GM12878 (cell line): ENCODE data around the gene TOR2A.

Experiments used
- ASH2L ChIP-seq: fragments of 300-600, 200-600 bp; sonication (generic); IDR thresholded peaks from 2 replicates; pipeline ENCODE4 v1.6.1; 2017; ENCODE audit warnings: low read depth, mild to moderate bottlenecking, borderline replicate concordance
- ESRRA ChIP-seq: IDR thresholded peaks from 2 replicates; pipeline ENCODE4 v1.6.1; 2012; ENCODE audit warnings: mild to moderate bottlenecking, low read length, improper control_type of control experiment
- EZH2 ChIP-seq: IDR thresholded peaks from 2 replicates; pipeline ENCODE4 v1.6.1; 2012; ENCODE audit warnings: low read depth, mild to moderate bottlenecking, control low read depth, inconsistent platforms, low read length, borderline replicate concordance; ENCODE audit not compliant: control insufficient read depth
- MYB ChIP-seq: fragments of 150-350 bp; IDR thresholded peaks from 2 replicates; pipeline ENCODE4 v1.6.1; 2014; ENCODE audit warnings: mild to moderate bottlenecking, low read depth, low read length, borderline replicate concordance
- NRF1 ChIP-seq: conservative IDR thresholded peaks from 2 replicates; pipeline ENCODE4 v1.6.1; 2011; ENCODE audit warnings: mild to moderate bottlenecking, low read depth, low read length, improper control_type of control experiment
- POLR2AphosphoS5 ChIP-seq: IDR thresholded peaks from 2 replicates; pipeline ENCODE4 v1.6.1; 2011; ENCODE audit warnings: mild to moderate bottlenecking, low read length, inconsistent platforms
- SMARCA5 ChIP-seq: fragments of 450-650 bp; IDR thresholded peaks from 2 replicates; pipeline ENCODE4 v1.6.1; 2017; ENCODE audit warnings: mild to moderate bottlenecking
- TAF1 ChIP-seq: IDR thresholded peaks from 2 replicates; pipeline ENCODE4 v1.6.1; 2011; ENCODE audit warnings: mild to moderate bottlenecking, low read depth, low read length, borderline replicate concordance
- TF ChIP-seq, protein P1 (sequence below), 3 experiments: IDR thresholded peaks in 2 of 3; conservative IDR thresholded peaks in 1 of 3; 2 replicates each; pipeline ENCODE4 v1.5.1; 2011; ENCODE audit warnings: low read depth in 3 of 3, low read length in 3 of 3, mild to moderate bottlenecking in 3 of 3, control low read depth in 2 of 3, moderate library complexity in 2 of 3, inconsistent platforms in 1 of 3, mixed read lengths in 1 of 3; ENCODE audit not compliant: control insufficient read depth in 2 of 3, insufficient read depth in 1 of 3; ENCODE audit errors: extremely low read depth in 1 of 3
- TF ChIP-seq, protein P2 (sequence below): fragments of 450-650 bp; IDR thresholded peaks from 2 replicates; pipeline ENCODE4 v1.6.1; 2017; ENCODE audit warnings: mild to moderate bottlenecking, low read depth, inconsistent platforms; ENCODE audit not compliant: poor library complexity, severe bottlenecking
- TF ChIP-seq, protein P3 (sequence below): IDR thresholded peaks from 2 replicates; pipeline ENCODE4 v1.6.1; 2012; ENCODE audit warnings: mild to moderate bottlenecking, low read depth, low read length

GRCh38 chr9:127714951-127715469 lies 20.1 kb downstream of the TOR2A start:
- no peak for TF ChIP-seq SMARCA5
- TF ChIP-seq NRF1: no peak
- TF ChIP-seq ASH2L: no peak
- TF ChIP-seq, protein P1, sequence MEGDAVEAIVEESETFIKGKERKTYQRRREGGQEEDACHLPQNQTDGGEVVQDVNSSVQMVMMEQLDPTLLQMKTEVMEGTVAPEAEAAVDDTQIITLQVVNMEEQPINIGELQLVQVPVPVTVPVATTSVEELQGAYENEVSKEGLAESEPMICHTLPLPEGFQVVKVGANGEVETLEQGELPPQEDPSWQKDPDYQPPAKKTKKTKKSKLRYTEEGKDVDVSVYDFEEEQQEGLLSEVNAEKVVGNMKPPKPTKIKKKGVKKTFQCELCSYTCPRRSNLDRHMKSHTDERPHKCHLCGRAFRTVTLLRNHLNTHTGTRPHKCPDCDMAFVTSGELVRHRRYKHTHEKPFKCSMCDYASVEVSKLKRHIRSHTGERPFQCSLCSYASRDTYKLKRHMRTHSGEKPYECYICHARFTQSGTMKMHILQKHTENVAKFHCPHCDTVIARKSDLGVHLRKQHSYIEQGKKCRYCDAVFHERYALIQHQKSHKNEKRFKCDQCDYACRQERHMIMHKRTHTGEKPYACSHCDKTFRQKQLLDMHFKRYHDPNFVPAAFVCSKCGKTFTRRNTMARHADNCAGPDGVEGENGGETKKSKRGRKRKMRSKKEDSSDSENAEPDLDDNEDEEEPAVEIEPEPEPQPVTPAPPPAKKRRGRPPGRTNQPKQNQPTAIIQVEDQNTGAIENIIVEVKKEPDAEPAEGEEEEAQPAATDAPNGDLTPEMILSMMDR (IDR thresholded peaks at IDR 0.05 in 2 of 3, conservative IDR thresholded peaks at IDR 0.05 in 1 of 3; ENCODE audit: control insufficient read depth in 2 of 3, extremely low read depth in 1 of 3, insufficient read depth in 1 of 3, low read depth in 3 of 3, low read length in 3 of 3): no peak
- TF ChIP-seq, protein P2, sequence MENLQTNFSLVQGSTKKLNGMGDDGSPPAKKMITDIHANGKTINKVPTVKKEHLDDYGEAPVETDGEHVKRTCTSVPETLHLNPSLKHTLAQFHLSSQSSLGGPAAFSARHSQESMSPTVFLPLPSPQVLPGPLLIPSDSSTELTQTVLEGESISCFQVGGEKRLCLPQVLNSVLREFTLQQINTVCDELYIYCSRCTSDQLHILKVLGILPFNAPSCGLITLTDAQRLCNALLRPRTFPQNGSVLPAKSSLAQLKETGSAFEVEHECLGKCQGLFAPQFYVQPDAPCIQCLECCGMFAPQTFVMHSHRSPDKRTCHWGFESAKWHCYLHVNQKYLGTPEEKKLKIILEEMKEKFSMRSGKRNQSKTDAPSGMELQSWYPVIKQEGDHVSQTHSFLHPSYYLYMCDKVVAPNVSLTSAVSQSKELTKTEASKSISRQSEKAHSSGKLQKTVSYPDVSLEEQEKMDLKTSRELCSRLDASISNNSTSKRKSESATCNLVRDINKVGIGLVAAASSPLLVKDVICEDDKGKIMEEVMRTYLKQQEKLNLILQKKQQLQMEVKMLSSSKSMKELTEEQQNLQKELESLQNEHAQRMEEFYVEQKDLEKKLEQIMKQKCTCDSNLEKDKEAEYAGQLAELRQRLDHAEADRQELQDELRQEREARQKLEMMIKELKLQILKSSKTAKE: no peak
- TF ChIP-seq EZH2: no peak
- no peak for TF ChIP-seq MYB
- TF ChIP-seq TAF1: no peak
- TF ChIP-seq, protein P3, sequence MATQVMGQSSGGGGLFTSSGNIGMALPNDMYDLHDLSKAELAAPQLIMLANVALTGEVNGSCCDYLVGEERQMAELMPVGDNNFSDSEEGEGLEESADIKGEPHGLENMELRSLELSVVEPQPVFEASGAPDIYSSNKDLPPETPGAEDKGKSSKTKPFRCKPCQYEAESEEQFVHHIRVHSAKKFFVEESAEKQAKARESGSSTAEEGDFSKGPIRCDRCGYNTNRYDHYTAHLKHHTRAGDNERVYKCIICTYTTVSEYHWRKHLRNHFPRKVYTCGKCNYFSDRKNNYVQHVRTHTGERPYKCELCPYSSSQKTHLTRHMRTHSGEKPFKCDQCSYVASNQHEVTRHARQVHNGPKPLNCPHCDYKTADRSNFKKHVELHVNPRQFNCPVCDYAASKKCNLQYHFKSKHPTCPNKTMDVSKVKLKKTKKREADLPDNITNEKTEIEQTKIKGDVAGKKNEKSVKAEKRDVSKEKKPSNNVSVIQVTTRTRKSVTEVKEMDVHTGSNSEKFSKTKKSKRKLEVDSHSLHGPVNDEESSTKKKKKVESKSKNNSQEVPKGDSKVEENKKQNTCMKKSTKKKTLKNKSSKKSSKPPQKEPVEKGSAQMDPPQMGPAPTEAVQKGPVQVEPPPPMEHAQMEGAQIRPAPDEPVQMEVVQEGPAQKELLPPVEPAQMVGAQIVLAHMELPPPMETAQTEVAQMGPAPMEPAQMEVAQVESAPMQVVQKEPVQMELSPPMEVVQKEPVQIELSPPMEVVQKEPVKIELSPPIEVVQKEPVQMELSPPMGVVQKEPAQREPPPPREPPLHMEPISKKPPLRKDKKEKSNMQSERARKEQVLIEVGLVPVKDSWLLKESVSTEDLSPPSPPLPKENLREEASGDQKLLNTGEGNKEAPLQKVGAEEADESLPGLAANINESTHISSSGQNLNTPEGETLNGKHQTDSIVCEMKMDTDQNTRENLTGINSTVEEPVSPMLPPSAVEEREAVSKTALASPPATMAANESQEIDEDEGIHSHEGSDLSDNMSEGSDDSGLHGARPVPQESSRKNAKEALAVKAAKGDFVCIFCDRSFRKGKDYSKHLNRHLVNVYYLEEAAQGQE: no peak
- TF ChIP-seq POLR2AphosphoS5: no peak
- TF ChIP-seq ESRRA: no peak
